NCI-H1436 (cell line): Measurements from ENCODE around the gene HS6ST1.

Experiments
- DNase-seq: peaks from one replicate; lab custom pipeline; 2025; lab: John Stamatoyannopoulos, UW

HS6ST1 gene

GRCh38 chr2:128348701-128349100 is 30.0 kb upstream of the HS6ST1 start:
- no peak for DNase-seq

GRCh38 chr2:128347701-128348539 is 29.3 kb upstream of the HS6ST1 start:
- no peak for DNase-seq

GRCh38 chr2:128347171-128347558 is 28.5 kb upstream of the HS6ST1 start:
- no peak for DNase-seq

- DNase-seq, result no peak
These were observed 27.9 kb upstream of the HS6ST1 start for GRCh38 chr2:128346291-128347170.

GRCh38 chr2:128345436-128346165 is 26.9 kb upstream of the HS6ST1 start:
- DNase-seq, result no peak

- DNase-seq, result no peak
These were observed 25.4 kb upstream of the HS6ST1 start for GRCh38 chr2:128344101-128344500.

GRCh38 chr2:128343459-128343858 is 24.8 kb upstream of the HS6ST1 start:
- DNase-seq, result no peak

- no peak for DNase-seq
These were observed 23.9 kb upstream of the HS6ST1 start for GRCh38 chr2:128342550-128342949.

- no peak for DNase-seq
These were observed 23.0 kb upstream of the HS6ST1 start for GRCh38 chr2:128341621-128342020.

- DNase-seq, result no peak
These were observed 13.5 kb upstream of the HS6ST1 start for GRCh38 chr2:128332091-128332634.

- no peak for DNase-seq
These were observed 11.9 kb upstream of the HS6ST1 start for GRCh38 chr2:128330583-128330982.

GRCh38 chr2:128329607-128330006 is 10.9 kb upstream of the HS6ST1 start:
- DNase-seq, result no peak

GRCh38 chr2:128327180-128327964 is 8.7 kb upstream of the HS6ST1 start:
- no peak for DNase-seq

GRCh38 chr2:128326346-128326745 is 7.7 kb upstream of the HS6ST1 start:
- DNase-seq, result no peak

- no peak for DNase-seq
These were observed 7.0 kb upstream of the HS6ST1 start for GRCh38 chr2:128325611-128326181.

GRCh38 chr2:128324897-128325410 is 6.3 kb upstream of the HS6ST1 start:
- DNase-seq, result no peak

- DNase-seq, result no peak
These were observed 5.6 kb upstream of the HS6ST1 start for GRCh38 chr2:128324008-128324896.

GRCh38 chr2:128323555-128323931 is 4.9 kb upstream of the HS6ST1 start:
- DNase-seq, result no peak

- DNase-seq, result no peak
These were observed 4.3 kb upstream of the HS6ST1 start for GRCh38 chr2:128322715-128323554.
